HCT116 (cell line): ENCODE results near the gene TGDS.

Experiments used
- ELF1 ChIP-seq: IDR thresholded peaks from 2 replicates; pipeline ENCODE4 v1.6.1; 2012; ENCODE audit warnings: low read depth, borderline replicate concordance
- EZH2 ChIP-seq: fragments of 200-600 bp; sonication (generic); IDR thresholded peaks from 2 replicates; pipeline ENCODE4 v1.6.1; 2017; ENCODE audit warnings: antibody characterized with exemption, mixed run types
- POLR2A ChIP-seq: IDR thresholded peaks from 2 replicates; pipeline ENCODE4 v1.7.0; 2011; ENCODE audit warnings: borderline replicate concordance; ENCODE audit not compliant: insufficient read depth, insufficient read length; ENCODE audit errors: extremely low read depth
- POLR2AphosphoS5 ChIP-seq: IDR thresholded peaks from 2 replicates; pipeline ENCODE4 v1.6.1; 2011; ENCODE audit warnings: mild to moderate bottlenecking, low read depth, low read length, moderate library complexity
- SP1 ChIP-seq: IDR thresholded peaks from 2 replicates; pipeline ENCODE4 v1.6.1; 2012; ENCODE audit warnings: low read depth
- YY1 ChIP-seq: IDR thresholded peaks from 2 replicates; pipeline ENCODE4 v1.6.1; 2011; ENCODE audit warnings: low read length, low read depth, moderate library complexity, mild to moderate bottlenecking; ENCODE audit not compliant: insufficient replicate concordance; ENCODE audit errors: extremely low read depth
- TF ChIP-seq, protein P1 (sequence below), 3 experiments: fragments of 200-600 bp in 1 of 3; sonication (generic) in 1 of 3; IDR thresholded peaks in 2 of 3; conservative IDR thresholded peaks in 1 of 3; 2 replicates each; pipeline ENCODE4 v1.5.1; 2012 to 2017; ENCODE audit warnings: low read depth in 2 of 3, low read length in 2 of 3, antibody characterized with exemption in 1 of 3, borderline replicate concordance in 1 of 3, control low read depth in 1 of 3, mild to moderate bottlenecking in 1 of 3, mixed read lengths in 1 of 3, mixed run types in 1 of 3, moderate library complexity in 1 of 3; ENCODE audit not compliant: insufficient read depth in 1 of 3

- TF ChIP-seq EZH2 (no peak), POLR2A (no peak), ELF1 (no peak), POLR2AphosphoS5 (no peak), YY1 (no peak), SP1 (no peak)
- TF ChIP-seq, protein P1, sequence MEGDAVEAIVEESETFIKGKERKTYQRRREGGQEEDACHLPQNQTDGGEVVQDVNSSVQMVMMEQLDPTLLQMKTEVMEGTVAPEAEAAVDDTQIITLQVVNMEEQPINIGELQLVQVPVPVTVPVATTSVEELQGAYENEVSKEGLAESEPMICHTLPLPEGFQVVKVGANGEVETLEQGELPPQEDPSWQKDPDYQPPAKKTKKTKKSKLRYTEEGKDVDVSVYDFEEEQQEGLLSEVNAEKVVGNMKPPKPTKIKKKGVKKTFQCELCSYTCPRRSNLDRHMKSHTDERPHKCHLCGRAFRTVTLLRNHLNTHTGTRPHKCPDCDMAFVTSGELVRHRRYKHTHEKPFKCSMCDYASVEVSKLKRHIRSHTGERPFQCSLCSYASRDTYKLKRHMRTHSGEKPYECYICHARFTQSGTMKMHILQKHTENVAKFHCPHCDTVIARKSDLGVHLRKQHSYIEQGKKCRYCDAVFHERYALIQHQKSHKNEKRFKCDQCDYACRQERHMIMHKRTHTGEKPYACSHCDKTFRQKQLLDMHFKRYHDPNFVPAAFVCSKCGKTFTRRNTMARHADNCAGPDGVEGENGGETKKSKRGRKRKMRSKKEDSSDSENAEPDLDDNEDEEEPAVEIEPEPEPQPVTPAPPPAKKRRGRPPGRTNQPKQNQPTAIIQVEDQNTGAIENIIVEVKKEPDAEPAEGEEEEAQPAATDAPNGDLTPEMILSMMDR (IDR thresholded peaks at IDR 0.05 in 2 of 3, conservative IDR thresholded peaks at IDR 0.05 in 1 of 3; ENCODE audit: borderline replicate concordance in 1 of 3, insufficient read depth in 1 of 3, low read depth in 2 of 3, low read length in 2 of 3): peak; percentile 38 to 75 (median 50); a peak in 5 of 6 replicates
Measured at GRCh38 chr13:94617389-94618000, 21.5 kb upstream of the TGDS start.
